Hypothalamus (tissue), 51 donors: Measurements from ENCODE around the gene ABCC5.
"Not testable (repeated sequence)": the region's sequence is repeated elsewhere in the genome, so short reads cannot be mapped to it uniquely, and the experiment has no call there.

Experiments used
- DNase-seq, 51 donors: peaks; one replicate each; lab custom pipeline; 2025; lab: John Stamatoyannopoulos, UW

ABCC5 gene

DNA sequence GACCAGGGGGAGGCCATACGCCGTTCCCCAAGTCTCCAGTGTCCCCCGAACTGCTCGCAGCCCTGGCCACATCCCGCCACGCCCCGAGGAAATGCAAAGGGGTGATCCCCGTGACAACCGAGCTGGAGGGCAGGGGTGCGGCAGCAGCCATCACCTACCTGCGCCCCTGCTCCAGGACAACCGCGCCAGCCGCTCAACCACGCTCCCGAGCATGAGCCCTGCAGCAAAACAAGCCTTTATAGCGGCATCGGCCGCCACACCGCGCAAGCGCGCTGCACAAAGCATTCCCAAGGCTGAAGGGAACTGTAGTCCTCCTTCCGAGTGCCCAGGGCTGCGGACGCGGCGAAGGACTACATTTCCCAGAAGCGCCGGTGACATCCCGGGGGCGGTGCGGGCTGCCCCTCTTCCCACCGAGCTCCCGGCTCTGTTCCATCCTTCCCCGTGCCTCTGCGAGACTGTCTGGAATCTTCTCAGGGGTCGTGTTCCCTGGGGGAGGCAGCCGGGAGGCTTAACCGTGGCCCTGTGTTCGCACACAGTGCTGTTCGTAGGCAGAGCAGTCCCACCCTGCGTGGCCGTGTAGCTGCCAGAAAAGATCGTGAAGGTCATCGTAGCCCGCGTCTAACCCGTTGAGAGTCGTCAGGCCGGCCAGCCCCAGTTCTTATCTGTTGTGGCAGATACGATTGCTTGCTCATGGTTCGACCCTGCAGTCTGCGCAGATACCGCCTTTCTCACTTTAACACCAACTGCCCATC, at the start of gene ABCC5:
Gene ABCC5, minus strand, starts transcription at position 213 of the 752 bp plus-strand sequence. CDS start 3,492 bp downstream, outside the sequence.
- peak; percentile 45 to 98 (median 91) for DNase-seq

DNA sequence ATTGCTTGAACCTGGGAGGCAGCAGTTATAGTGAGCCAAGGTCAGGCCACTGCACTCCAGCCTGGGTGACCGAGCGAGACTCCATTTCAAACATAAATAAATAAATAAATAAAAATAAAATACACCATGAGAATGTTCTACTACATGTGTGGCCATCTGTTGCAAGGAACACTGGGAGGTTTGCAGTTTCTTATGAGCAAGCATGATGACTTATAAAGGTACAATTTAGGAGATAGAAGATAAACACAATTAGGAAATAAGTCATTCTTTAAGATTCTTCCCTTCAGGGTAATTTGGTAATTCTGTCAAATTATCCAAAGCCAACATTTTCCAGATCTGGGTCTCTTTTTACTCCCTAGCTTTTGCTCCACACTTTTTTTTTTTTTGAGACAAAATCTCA, 48.5 kb upstream of the ABCC5 start:
- DNase-seq = no peak

DNA sequence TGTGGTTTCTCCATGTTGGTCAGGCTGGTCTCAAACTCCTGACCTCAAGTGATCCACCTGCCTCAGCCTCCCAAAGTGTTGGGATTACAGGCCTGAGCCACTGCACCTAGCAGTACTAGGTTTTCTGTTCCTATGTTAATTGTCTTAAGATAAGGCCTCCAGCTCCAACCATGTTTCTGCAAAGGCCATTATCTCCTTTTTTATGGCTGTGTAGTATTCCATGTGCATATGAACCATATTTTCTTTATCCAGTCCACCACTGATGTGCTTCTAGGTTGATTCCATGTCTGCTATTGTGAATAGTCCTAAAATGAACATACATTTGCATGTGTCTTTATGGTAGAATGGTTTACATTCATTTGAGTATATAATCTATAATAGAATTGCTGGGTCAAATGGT, 45.0 kb upstream of the ABCC5 start:
- DNase-seq = no peak

DNA sequence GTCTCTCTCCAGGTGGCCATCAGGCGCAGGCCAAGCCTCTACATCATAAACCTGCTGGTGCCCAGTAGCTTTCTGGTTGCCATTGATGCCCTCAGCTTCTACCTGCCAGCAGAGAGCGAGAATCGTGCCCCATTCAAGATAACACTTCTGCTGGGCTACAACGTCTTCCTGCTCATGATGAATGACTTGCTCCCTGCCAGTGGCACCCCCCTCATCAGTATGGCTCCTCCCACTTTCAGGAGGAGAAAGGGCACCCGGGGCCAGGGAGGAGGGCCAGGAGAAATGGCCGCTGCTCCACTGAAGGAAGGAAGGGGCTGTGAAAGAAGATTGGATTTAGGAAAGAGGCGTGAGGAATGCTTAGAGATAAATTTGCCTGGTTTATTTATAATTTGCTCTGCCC, 41.7 kb upstream of the ABCC5 start:
- no peak for DNase-seq

DNA sequence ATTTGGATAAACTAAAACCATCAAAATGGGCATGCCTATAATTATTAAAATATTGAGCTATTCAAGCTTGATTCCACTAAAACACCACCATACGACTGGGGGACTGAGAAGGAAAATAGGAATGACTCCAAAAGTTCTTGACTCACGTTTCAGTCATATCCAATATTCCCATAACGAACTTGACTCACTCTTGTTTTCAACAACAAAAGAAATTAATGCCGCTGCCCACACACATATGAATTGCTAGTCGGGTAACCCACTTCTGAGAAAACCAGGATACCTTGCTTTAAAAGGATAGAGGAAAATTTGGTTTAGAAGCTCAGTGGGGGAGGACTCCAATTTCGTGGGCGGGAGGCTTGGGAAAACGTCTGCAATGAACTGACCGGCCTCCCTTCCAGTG, 40.3 kb upstream of the ABCC5 start:
- DNase-seq = no peak

DNA sequence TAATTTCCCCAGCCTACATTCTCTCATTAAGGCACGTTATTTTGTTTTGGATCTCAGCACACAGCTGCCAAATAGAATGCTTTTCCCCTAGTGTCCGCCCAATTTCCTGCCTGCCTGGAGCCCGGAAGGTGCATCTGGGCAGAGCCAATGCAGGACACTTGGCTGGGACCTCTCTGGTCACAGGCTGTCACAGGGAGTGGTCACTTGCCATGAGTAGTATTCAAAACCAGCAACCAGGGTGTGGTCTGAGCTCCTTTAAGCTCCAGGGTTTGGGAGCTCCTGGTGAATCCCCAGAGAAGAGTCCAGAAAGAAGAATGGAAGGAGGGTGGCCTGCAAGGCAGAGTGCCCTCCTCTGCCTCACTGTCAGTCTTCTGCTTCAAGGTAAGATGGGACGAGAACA, 35.1 kb upstream of the ABCC5 start, which contains the start of gene HTR3C:
Gene HTR3C, plus strand, starts transcription at position 281 of the 400 bp plus-strand sequence. Its CDS starts 34 bp downstream, at position 315.
- no peak for DNase-seq

DNA sequence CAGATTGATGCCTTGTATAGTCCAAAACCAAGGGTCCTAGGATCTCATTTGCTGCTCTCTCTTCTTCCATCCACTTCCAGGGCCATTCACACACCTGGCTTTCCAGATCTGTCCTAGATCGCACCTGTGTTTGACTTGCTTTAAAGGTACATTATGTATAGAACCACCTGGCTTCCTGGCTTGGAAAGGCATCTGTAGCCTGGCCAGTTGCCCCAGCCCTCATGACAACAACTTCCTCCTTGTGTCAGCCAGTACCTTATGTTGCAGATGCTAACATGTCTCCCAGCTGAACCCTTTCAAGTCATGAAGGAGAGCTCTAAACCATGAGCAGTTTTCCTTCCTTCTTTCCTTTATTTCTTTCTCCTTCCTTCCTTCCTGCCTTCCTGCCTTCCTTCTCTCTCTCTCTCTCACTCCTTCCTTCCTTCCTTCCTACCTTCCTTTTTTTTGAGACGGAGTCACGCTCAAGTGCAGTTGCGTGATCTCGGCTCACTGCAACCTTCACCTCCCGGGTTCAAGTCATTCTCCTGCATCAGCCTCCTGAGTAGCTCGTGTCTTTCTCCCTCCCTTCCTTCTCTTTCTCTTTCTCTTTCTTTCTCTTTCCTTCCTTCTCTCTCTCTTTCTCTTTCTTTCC, 32.6 kb upstream of the ABCC5 start:
- no peak for DNase-seq

DNA sequence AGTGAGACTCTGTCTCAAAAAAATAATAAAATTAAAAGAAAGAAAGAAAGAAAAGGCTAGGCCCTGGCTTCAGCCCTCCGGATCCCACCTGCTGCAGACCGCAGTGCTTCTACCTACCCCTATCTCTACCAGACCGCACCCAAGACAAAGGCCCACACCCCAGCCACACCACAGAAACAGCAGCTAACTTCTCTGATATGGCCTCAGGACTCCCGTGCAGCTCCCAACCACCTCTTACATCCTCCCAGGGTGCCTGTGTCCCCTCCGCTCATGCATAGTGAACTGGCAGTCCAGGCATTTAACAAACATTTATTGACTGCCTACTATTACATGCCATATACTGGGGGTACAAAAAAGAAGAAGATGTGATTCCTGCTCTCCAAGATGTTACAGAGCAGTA, 28.3 kb upstream of the ABCC5 start:
- DNase-seq = no peak

DNA sequence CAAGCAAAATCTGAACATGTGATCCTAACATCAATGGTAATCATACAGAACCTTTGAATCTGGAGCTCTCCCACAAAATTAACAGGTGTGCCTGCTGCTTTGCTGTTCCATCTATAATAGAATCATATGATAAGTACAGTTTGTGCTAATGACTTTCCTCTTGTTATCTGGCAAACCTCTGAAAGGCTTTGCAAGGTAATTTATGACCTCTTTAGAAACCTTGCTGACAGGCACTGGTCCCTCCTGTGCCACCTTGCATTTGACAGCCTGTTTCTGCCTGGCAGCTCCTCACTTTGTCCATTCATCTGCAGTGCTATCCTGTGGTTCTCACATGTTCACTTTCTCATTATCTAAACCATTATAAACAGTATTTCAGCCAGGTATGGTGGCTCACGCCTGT, 24.9 kb upstream of the ABCC5 start:
- DNase-seq = peak in 1 of 51 donors; percentile 4

DNA sequence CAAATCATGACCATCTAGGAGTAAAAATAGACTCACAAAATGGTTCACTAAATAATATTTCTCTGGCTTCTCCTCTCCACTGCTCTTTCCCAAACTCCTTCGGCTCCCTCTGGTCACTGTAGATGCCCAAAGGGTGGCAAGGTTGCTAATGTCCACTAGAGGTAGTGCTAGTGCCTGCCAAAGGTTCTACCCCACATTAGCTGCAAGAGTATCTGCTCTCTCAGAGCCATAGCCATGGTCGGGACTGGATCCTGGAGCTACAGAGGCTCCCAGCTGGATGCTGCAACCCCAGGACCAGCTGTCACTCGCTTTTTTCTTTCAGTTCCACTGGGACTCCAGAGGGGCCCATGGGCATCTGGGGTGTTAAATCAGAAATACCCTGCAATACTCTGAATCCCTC, 22.3 kb upstream of the ABCC5 start:
- no peak for DNase-seq

DNA sequence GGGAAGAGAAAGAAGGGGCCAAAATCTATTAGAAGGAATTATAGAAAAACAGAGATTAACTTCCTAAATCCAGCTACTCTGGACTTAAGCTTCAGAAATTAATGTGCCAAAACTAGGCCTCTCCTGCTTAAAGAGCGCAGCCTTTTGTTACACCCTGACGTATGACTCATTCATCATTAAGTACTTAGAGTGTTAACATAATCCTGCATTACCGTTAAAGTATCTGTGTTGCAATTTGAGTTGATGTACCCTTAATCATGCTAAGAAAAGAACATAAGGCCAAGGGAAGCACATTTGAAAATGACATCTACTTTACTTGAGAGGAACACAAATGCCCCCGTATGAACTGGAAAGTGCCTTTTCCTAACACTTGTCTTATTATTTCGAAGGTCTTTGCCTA, 21.7 kb upstream of the ABCC5 start:
- peak in 1 of 51 donors; percentile 4 for DNase-seq

DNA sequence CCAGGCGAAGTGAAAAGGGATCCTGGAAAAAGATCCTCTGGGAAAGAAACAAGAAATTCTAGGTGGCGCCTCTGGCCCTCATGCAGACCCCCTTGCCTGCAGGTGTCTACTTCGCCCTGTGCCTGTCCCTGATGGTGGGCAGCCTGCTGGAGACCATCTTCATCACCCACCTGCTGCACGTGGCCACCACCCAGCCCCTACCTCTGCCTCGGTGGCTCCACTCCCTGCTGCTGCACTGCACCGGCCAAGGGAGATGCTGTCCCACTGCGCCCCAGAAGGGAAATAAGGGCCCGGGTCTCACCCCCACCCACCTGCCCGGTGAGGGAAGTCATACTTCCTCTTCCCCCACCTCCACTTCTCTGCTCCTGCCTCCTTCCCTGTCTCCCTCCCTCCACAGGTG, 20.6 kb upstream of the ABCC5 start:
- not testable (repeated sequence) for DNase-seq

DNA sequence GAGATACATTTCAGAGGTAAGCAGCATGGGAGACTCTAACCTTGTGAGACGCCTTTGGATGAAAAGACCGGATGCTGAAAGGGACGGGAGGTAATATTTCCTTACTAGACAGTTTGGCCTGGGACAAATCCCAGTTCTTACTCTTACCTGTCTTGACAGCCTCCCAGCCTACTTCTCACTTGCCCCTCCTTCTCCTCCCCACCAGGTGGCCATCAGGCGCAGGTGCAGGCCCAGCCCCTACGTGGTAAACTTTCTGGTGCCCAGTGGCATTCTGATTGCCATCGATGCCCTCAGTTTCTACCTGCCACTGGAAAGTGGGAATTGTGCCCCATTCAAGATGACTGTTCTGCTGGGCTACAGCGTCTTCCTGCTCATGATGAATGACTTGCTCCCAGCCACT, 20.1 kb upstream of the ABCC5 start:
- DNase-seq = no peak

DNA sequence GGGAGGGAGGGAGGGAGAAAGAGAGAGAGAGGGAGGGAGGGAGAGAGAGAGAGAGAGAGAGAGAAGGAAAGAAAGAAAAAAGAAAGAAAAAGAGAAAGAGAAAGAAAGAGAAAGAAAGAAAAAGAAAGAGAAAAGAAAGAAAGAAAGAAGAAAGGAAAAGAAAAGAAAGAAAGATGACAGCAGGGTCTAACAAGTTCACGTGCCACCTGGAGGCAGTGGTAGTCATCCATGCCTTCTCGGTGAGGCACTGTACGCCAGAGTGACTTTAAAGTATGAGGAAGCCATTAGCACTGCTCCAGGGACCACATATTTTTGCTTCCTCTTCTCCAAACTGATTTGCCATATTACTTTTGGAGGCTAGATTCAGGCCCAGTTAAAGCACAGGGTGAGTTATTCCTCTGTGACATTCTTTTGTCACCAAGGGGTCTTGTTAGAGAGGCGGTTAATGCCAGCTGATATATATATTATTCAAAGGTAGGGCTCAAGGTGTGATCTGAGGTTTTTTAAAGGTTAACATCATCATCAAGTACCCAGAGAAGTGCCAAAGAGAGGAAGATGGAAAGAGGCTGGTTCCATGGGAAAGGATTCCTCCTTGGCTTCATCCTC, 13.6 kb upstream of the ABCC5 start, which contains the start of gene HTR3D:
Gene HTR3D, plus strand, starts transcription at position 556 of the 606 bp plus-strand sequence. Its CDS starts 0 bp downstream, at position 556.
- DNase-seq = no peak

DNA sequence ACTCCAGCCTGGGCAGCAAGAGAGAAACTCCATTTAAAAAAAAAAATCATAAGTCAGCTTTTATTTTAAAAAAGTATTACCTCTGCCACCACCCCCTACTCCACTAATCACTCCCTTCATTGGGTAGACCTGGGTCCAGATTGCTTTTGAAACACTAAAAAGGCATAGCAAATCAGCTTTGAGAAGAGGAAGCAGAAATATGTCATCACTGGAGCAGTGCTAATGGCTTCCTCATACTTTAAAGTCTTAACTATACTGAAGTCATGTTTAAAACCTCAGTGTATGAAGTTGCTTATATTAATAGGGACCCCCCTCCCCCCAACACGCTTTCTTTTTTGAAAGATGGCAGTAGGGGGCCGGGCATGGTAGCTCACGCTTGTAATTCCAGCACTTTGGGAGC, 12.9 kb upstream of the ABCC5 start:
- no peak for DNase-seq

DNA sequence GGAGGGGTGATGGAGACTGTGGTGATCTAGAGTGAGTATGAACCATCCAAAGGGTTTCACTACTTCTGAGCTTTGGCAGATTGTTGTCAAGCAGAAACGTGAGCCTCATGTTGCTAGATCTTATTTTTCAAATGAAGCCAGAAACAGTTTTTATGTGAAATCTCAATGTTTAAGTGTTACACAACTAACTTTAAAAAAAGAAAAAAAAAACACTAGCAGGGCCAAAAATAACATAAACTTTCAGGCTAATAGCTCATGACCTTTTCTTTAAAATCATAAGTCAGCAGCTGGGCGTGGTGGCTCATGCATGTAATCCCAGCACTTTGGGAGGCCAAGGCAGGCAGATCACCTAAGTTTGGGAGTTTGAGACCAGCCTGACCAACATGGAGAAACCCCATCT, 11.8 kb upstream of the ABCC5 start:
- DNase-seq = no peak

DNA sequence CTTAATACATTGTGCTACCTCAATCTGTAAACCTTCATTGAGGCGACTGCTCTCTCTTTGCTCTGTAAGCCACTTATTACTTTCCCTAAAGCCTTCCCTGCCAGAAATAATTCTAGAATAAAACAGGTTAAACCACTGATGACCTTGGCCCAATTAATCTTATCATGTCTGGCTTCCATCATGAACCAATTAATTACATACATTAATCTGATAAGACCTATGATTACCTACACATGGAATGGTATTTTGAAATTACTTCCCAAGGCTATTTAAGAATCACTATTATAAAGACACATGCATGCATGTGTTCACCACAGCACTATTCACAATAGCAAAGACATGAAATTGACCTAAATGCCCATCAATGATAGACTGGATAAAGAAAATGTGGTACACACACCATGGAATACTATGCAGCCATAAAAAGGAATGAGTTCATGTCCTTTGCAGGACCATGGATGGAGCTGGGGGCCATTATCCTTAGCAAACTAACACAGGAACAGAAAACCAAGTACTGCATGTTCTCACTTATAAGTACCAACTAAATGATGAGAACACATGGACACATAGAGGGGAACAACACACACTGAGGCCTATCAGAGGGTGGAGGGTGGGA, 10.7 kb upstream of the ABCC5 start:
- DNase-seq = not testable (repeated sequence)

DNA sequence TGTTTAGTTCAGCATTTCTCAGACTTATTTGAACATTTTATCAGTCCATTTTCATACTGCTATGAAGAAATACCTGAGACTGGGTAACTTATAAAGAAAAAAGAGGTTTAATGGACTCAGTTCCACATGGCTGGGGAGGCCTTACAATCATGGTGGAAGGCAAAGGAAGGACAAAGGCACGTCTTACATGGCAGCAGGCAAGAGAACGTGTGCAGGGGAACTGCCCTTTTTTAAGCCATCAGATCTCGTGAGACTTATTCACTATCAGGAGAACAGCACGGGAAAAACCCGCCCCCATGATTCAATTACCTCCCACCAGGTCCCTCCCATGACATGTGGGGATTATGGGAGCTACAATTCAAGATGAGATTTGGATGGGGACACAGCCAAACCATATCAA, 7.6 kb upstream of the ABCC5 start:
- DNase-seq = not testable (repeated sequence)

DNA sequence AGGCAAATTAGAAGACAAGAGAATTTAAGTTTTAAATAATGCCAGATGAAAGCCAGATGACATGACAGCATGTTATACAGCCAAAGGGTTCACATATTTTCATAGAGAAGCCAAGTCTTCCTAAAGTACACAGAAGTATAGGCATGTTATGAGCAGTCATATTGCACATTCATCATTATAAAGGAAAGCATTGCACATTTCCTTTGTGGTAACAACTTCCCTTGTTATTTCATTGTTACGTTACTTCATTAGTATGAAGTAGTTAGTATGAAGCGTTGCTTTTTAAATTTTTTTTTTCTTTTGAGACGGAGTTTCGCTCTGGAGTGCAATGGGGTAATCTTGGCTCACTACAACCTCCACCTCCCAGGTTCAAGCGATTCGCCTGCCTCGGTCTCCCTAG, 4.6 kb upstream of the ABCC5 start:
- no peak for DNase-seq

DNA sequence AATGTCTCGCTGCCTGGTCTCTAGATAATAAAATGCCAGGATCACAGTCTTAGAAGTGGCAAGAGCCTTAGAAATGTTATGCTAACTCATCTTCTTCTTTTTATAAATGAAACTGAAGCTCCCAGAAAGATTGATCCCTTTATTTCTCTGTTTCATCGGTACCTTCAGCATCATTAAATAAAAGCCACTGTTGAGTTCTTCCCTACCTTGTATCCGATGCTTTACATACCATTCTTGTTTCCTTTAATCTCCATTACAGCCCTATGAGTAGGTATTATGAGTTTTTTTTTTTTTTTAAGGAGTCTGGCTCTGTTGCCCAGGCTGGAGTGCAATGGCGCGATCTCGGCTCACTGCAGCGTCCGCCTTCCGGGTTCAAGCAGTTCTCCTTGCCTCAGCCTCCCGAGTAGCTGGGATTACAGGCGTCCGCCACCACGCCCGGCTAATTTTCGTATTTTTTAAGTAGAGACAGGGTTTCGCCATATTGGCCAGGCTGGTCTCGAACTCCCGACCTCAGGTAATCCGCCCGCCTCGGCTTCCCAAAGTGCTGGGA, 815 bp upstream of the ABCC5 start:
- no peak for DNase-seq
